Measurements from ENCODE around the gene SYMPK.

Gene SYMPK

GRCh38 chr19:45881082-45881908 lies 18.3 kb upstream of the SYMPK start:
- TF ChIP-seq CTCF (IDR thresholded peaks at IDR 0.05; ENCODE audit: control insufficient read depth, insufficient read depth, low read depth, low read length, missing control alignments), result no peak
- H3K4me3 ChIP-seq (ENCODE audit: control insufficient read depth, low read depth, low read length), result no peak overlapping the region
- no peak for DNase-seq (ENCODE audit: low read depth)

- no peak for DNase-seq (ENCODE audit: low read depth)
- no peak for TF ChIP-seq CTCF (IDR thresholded peaks at IDR 0.05; ENCODE audit: control insufficient read depth, insufficient read depth, low read depth, low read length, missing control alignments)
- H3K4me3 ChIP-seq (ENCODE audit: control insufficient read depth, low read depth, low read length), result no peak overlapping the region
Measured at GRCh38 chr19:45879971-45880370, 17.0 kb upstream of the SYMPK start.

- no peak for DNase-seq (ENCODE audit: low read depth)
- TF ChIP-seq CTCF (IDR thresholded peaks at IDR 0.05; ENCODE audit: control insufficient read depth, insufficient read depth, low read depth, low read length, missing control alignments), result no peak
- H3K4me3 ChIP-seq (ENCODE audit: control insufficient read depth, low read depth, low read length), result no peak overlapping the region
Measured at GRCh38 chr19:45879055-45879454, 16.1 kb upstream of the SYMPK start.

GRCh38 chr19:45878043-45878794 lies 15.3 kb upstream of the SYMPK start:
- TF ChIP-seq CTCF (IDR thresholded peaks at IDR 0.05; ENCODE audit: control insufficient read depth, insufficient read depth, low read depth, low read length, missing control alignments), result no peak
- no peak for DNase-seq (ENCODE audit: low read depth)
- H3K4me3 ChIP-seq (ENCODE audit: control insufficient read depth, low read depth, low read length), result no peak overlapping the region

GRCh38 chr19:45876411-45877197 lies 13.7 kb upstream of the SYMPK start:
- no peak for TF ChIP-seq CTCF (IDR thresholded peaks at IDR 0.05; ENCODE audit: control insufficient read depth, insufficient read depth, low read depth, low read length, missing control alignments)
- no peak for DNase-seq (ENCODE audit: low read depth)
- H3K4me3 ChIP-seq (ENCODE audit: control insufficient read depth, low read depth, low read length), result no peak overlapping the region

GRCh38 chr19:45876161-45876410 lies 13.1 kb upstream of the SYMPK start:
- DNase-seq (ENCODE audit: low read depth), result no peak
- no peak overlapping the region for H3K4me3 ChIP-seq (ENCODE audit: control insufficient read depth, low read depth, low read length)
- TF ChIP-seq CTCF (IDR thresholded peaks at IDR 0.05; ENCODE audit: control insufficient read depth, insufficient read depth, low read depth, low read length, missing control alignments), result no peak
